Psoas muscle (tissue), 8 donors: ENCODE measurements around the gene CERKL. TPM values are rescaled to one million over a fixed set of nuclear protein-coding genes. Genes with fewer than 3 reads are reported as not detected.

Experiments
- ATAC-seq, 4 donors: fragments of 200-7000 bp; cut with Tn5 transposase; one replicate each; pipeline ENCODE4 v1.9.1; 2020; ENCODE audit warnings: moderate library complexity in 3 of 4, mild to moderate bottlenecking in 2 of 4
- DNase-seq, 2 donors: peaks; one replicate each; pipeline ENCODE4 v3.0.0-alpha.2; 2020
- H3K27ac ChIP-seq: fragments of 200-600 bp; one replicate; pipeline ENCODE4 v1.8.0; 2022
- H3K27me3 ChIP-seq, 3 donors: fragments of 200-600 bp in 1 of 3; one replicate each; pipeline versions ENCODE4 v1.6.1 to v1.8.0; 2013 to 2022; ENCODE audit warnings: low read length in 2 of 3, mild to moderate bottlenecking in 2 of 3, moderate library complexity in 1 of 3; ENCODE audit not compliant: insufficient read depth in 3 of 3
- H3K36me3 ChIP-seq, 2 donors: fragments of 200-600 bp in 1 of 2; one replicate each; pipeline versions ENCODE4 v1.6.1 to v1.8.0; 2013 to 2022; ENCODE audit warnings: low read depth in 1 of 2, mild to moderate bottlenecking in 1 of 2, moderate library complexity in 1 of 2; ENCODE audit not compliant: insufficient read depth in 1 of 2
- H3K4me1 ChIP-seq: fragments of 200-600 bp; one replicate; pipeline ENCODE4 v1.8.0; 2022
- H3K4me3 ChIP-seq: fragments of 200-600 bp; one replicate; pipeline ENCODE4 v1.8.0; 2022; ENCODE audit warnings: mild to moderate bottlenecking
- H3K9me3 ChIP-seq: fragments of 200-600 bp; one replicate; pipeline ENCODE4 v1.8.0; 2022
- WGBS, 3 donors: extraction: QIAGEN DNeasy Blood & Tissue Kit; methylation state at CpG; one replicate each; pipeline versions ENCODE4 v1.1.6 to v1.1.7; 2013; 5-methylcytosine and 5-hydroxymethylcytosine counted together
- intact Hi-C, 2 donors: fragments of 100-400 bp; cut with DNase I; formaldehyde crosslinking; loops; one replicate each; pipeline versions ENCODE4 v1.11.0 to v1.14.2; 2022
- polyA plus RNA-seq, 3 donors: library from polyadenylated mRNA; stranded (reverse); fragments of 200-250 nt; gene quantifications; one replicate each; pipeline ENCODE4 v1.2.3, GENCODE V29; 2013
- total RNA-seq, 4 donors: library from RNA; stranded (reverse); fragmentation: NEBNext Ultra II Directional in 2 of 4; extraction: Animal tissue kit (Norgen Biotek cat#: 25700) in 2 of 4; gene quantifications; one replicate each; pipeline versions ENCODE4 v1.2.1 to v1.2.4, GENCODE V29; 2021 to 2023
- TF ChIP-seq, protein P1 (sequence below): fragments of 200-600 bp; IDR thresholded peaks from one replicate; pipeline ENCODE4 v1.8.0; 2022; ENCODE audit warnings: antibody characterized with exemption
- donor health status: healthy with polysubstance abuse.
- donor health status: DM: no; HTN: no; CAD: no; lungs with moderate emphysema.
- donor health status: Bipolar disorder and iron deficiency.
- donor health status: healthy.
- donor health status: DM: yes; HTN: yes; CAD: no.
- donor health status: DM: no; HTN: no; CAD: no.
- donor health status: DM: no; HTN: no; CAD: no.
- donor health status: DM: yes; HTN: yes; CAD: no.

Gene CERKL
- total and polyA plus RNA-seq, 7 donors = not detected

DNA sequence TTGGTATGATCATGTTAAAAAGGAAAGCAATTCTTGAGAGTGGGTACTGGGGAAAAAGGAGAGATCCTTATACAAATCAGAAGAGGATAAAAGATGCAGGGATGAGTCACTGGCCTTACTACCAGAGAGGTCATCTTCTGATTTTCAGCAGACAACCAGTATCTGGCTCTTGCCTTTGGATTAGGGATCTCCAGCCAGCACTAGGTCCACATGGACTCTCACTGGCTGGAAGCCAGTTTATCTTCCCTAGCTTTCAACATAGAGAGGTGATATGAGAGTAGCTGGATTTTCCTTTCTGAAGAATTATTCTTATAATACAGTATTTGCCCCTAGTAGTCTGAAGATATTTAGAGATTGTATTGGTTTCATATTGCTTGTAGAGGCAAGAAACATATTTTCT is 30.2 kb downstream of the CERKL start:
- Histone ChIP-seq H3K4me1 (no peaks in the 10 kb centered on the region), H3K9me3 (no peaks in the 10 kb centered on the region), H3K27ac (no peak overlapping the region), H3K27me3 (no peaks in the 10 kb centered on the region), H3K36me3 (no peaks in the 10 kb centered on the region), H3K4me3 (no peak overlapping the region)
- intact Hi-C loops = no loop called here
- TF ChIP-seq, protein P1, sequence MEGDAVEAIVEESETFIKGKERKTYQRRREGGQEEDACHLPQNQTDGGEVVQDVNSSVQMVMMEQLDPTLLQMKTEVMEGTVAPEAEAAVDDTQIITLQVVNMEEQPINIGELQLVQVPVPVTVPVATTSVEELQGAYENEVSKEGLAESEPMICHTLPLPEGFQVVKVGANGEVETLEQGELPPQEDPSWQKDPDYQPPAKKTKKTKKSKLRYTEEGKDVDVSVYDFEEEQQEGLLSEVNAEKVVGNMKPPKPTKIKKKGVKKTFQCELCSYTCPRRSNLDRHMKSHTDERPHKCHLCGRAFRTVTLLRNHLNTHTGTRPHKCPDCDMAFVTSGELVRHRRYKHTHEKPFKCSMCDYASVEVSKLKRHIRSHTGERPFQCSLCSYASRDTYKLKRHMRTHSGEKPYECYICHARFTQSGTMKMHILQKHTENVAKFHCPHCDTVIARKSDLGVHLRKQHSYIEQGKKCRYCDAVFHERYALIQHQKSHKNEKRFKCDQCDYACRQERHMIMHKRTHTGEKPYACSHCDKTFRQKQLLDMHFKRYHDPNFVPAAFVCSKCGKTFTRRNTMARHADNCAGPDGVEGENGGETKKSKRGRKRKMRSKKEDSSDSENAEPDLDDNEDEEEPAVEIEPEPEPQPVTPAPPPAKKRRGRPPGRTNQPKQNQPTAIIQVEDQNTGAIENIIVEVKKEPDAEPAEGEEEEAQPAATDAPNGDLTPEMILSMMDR = no peak
- ATAC-seq (no peak), DNase-seq (no peak)

DNA sequence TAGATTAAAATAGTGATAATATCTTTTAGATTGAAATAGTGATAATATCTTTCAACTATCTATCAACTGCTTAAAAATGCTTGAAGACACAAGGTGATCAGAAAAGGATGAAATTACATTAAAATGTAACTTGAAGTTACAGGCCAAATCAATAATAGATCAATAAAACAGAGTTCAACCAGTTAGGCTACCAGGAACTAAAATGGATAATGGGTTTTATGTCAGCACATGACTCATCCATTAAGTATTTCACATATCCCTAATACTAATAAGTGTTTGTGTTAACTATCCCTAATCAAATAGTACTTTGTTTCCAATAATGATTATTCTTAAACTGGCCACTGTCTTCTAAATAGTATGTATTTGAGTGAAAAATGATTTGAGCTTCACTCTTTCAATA is 33.7 kb downstream of the CERKL start:
- H3K27me3 ChIP-seq = no peaks in the 10 kb centered on the region
- intact Hi-C loops = no loop called here
- H3K4me3 ChIP-seq = no peak overlapping the region
- no peak overlapping the region for H3K27ac ChIP-seq
- TF ChIP-seq, protein P1 = no peak
- H3K4me1 ChIP-seq = no peaks in the 10 kb centered on the region
- no peak for ATAC-seq
- H3K9me3 ChIP-seq = no peaks in the 10 kb centered on the region
- no peak for DNase-seq
- H3K36me3 ChIP-seq = no peaks in the 10 kb centered on the region

DNA sequence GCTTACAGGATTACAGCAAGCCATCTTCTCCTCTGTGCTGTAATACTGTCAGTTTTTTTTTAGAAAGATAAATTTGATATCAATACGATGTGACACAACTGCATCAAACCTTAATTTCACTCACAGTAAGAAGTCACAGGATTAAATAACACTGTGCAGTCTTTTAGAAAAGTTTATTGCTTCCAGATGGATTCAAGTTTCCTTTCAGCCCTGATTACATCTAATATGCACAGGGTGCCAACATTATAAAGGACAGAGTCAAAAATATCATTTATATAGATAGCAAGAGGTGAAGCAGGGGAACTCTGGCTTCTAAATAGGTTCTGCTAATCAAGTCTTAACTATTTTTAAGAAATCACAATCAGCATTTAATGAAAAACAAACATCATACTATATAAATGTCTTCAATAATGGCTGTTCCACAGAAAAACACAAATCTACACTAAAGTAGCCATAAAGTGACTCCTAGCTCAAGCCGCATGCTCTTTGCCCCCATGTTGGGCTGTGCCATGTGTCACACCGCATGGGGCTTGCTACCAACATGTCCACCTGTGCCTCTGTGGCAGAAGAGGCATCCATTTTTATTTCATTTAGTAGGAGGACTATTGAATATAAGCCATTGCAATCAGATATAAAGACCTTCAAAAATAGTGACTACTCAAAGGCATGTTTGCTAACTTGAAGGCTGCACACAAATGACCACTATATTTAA is 35.0 kb downstream of the CERKL start:
- intact Hi-C loops = no loop called here
- DNase-seq (no peak), ATAC-seq (no peak)
- no peaks in the 10 kb centered on the region for H3K27me3 ChIP-seq
- H3K4me1 ChIP-seq = no peaks in the 10 kb centered on the region
- no peak overlapping the region for H3K4me3 ChIP-seq
- H3K27ac ChIP-seq = no peak overlapping the region
- WGBS, 3 donors = 62 to 66% (median 64%) methylated on average over 3 of the region's 3 CpGs
- H3K36me3 ChIP-seq = no peaks in the 10 kb centered on the region
- no peaks in the 10 kb centered on the region for H3K9me3 ChIP-seq
- TF ChIP-seq, protein P1 = no peak

DNA sequence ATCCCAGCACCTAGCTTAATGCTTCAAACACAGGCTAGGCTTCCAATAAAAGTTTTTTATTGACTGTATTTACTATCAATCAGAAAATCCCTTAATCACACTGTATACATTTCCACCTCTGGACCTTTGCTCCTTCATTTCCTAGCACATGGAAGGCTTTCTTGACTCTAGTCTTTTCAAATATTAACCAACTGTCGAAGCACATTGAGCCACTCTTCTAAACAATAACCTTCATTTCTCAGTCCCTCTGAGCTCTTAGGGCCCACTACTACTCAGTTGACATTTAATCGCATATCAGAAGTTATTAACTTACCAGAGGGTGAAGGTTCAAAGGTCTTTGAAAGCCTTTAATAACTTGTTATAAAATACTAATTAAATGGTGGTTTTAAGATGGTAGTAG is 37.4 kb downstream of the CERKL start:
- H3K27ac ChIP-seq = no peak overlapping the region
- ATAC-seq (no peak), DNase-seq (no peak)
- intact Hi-C loops = no loop called here
- H3K36me3 ChIP-seq = no peaks in the 10 kb centered on the region
- H3K9me3 ChIP-seq = no peaks in the 10 kb centered on the region
- H3K4me3 ChIP-seq = no peak overlapping the region
- H3K27me3 ChIP-seq = no peaks in the 10 kb centered on the region
- H3K4me1 ChIP-seq = no peaks in the 10 kb centered on the region
- WGBS, 3 donors = 70 to 87% (median 77%) methylated on average over 2 of the region's 2 CpGs
- TF ChIP-seq, protein P1 = no peak

DNA sequence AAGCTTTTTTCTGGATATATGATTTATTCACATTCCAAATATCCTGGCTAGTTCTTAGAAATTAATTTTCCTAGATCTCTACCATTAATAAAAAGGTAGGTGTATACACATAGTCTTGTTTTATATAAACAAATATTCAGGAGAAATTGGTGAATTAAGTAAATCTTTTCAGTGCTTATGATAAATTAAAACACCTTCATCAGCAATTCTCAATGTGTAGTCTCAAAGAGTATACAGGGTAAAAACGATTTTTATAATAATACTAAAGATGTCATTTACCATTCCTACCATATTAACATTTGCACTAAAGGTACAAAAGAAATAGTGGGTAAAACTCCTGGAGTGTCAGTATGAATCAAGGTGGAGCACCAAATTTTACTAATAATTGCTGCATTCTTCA is 40.2 kb downstream of the CERKL start:
- Histone ChIP-seq H3K4me1 (no peaks in the 10 kb centered on the region), H3K27ac (no peak overlapping the region), H3K27me3 (no peaks in the 10 kb centered on the region), H3K36me3 (no peaks in the 10 kb centered on the region), H3K9me3 (no peaks in the 10 kb centered on the region), H3K4me3 (no peak overlapping the region)
- DNase-seq (no peak), ATAC-seq (no peak)
- intact Hi-C loops = no loop called here
- 51 to 60% (median 51%) methylated on average over 1 of the region's 1 CpG for WGBS, 3 donors
- TF ChIP-seq, protein P1 = no peak
